Articular chondrocyte of knee joint (primary cell): ENCODE results near the gene MZT1. TPM values are rescaled to one million over a fixed set of nuclear protein-coding genes. Genes with fewer than 3 reads are reported as not detected.

Experiments used
- small RNA-seq: library from RNA; depleted of rRNA; stranded (forward); fragments of <200 nt; gene quantifications from one replicate; pipeline ENCODE3, GENCODE V24; 2012
- total RNA-seq: library from RNA; depleted of rRNA; stranded (reverse); fragments of >200 nt; gene quantifications from 2 replicates; pipeline ENCODE4 v1.2.3, GENCODE V29; 2012

MZT1 gene
- total RNA-seq: 12.2 and 14.7 TPM in 2 replicates

DNA sequence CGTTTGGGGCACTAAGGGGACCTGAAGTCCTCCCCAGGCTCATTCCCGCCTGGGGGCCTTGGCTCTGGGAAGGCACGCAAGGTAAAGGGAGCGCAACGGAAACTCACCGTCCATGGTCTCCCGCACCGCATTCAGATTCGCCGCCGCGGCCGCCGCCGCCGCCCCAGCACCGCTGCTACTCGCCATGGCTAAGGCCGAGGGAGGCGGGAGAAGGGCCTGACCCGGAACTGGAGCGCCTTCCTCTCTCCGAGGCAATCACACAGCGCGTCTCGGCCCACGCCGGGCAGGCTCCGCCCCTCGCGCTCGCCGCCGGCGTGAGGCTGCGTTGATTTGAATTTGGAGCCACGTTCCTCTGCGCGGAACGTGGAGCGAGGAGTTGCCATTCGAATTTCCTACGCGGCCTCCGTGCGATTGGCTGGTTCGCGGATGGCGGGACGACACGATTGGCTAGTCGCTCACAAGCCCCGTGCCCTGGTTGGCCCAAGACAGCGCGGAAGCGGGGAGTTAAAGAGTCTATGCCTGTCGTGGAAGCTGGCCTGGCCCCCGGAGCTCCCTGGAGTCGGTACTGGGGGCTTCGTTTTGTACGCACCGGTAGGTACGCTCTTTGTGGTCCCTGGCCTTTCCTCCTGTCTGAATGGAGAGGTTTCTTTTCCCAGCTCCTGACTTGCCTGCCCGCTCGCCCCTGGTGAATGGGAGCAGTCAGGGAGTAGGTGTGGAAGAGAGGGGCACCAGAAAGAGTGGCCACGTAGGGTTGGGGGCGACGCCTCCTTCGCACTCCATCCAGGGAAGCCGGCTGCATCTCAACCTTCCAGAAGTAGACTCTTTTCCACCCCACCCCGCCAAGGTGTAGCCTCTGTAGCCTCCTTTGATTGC lies at the start of gene MZT1, which contains the start of gene BORA:
Gene MZT1 (minus strand): TSS at position 213 of the 873 bp plus-strand sequence. CDS start 27 bp downstream, at position 186.
Gene BORA (plus strand): TSS at position 507 of the 873 bp plus-strand sequence. CDS start 1,018 bp downstream, outside the sequence.

Small RNAs within 50 kb of the gene (small RNA-seq; reads per million reads assigned to genes)
- gene RNU6-80P: not detected

Other genes starting within 250 kb of the MZT1 start
- gene BORA, start 294 bp upstream of the MZT1 start, total RNA-seq: 6.5 and 11.1 TPM in 2 replicates
- gene DIS3, start 54.3 kb upstream of the MZT1 start, total RNA-seq: 40.6 and 46.0 TPM in 2 replicates
- gene PIBF1, start 54.5 kb upstream of the MZT1 start, total RNA-seq: 24.8 and 28.8 TPM in 2 replicates